ENCODE results near the gene MAP3K5. TPM values are rescaled to one million over a fixed set of nuclear protein-coding genes. Genes with fewer than 3 reads are reported as not detected.
"Not testable (repeated sequence)": the region's sequence is repeated elsewhere in the genome, so short reads cannot be mapped to it uniquely, and the experiment has no call there.

MAP3K5 gene
- total RNA-seq, 1 donor from 2014 or later = 0.09 TPM

DNA sequence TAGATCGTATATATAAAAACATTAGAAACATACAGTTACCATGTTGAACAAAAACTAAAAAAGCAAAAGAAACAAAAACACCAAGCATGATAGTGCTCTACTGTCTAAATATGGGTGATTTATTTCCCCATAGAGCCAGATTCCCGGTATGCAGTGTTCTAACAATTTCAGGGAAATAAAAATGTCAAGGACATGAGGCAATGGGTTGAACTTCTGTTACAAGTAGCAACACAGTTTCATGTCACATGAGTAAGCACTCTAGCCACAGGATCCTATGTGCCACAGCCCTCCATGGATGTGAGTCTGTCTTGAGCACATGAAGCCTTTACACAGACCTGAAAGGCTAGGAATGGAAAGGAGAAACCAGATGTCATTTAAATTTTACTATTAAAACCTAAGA is 96.0 kb downstream of the MAP3K5 start:
- TF ChIP-seq, protein P1, sequence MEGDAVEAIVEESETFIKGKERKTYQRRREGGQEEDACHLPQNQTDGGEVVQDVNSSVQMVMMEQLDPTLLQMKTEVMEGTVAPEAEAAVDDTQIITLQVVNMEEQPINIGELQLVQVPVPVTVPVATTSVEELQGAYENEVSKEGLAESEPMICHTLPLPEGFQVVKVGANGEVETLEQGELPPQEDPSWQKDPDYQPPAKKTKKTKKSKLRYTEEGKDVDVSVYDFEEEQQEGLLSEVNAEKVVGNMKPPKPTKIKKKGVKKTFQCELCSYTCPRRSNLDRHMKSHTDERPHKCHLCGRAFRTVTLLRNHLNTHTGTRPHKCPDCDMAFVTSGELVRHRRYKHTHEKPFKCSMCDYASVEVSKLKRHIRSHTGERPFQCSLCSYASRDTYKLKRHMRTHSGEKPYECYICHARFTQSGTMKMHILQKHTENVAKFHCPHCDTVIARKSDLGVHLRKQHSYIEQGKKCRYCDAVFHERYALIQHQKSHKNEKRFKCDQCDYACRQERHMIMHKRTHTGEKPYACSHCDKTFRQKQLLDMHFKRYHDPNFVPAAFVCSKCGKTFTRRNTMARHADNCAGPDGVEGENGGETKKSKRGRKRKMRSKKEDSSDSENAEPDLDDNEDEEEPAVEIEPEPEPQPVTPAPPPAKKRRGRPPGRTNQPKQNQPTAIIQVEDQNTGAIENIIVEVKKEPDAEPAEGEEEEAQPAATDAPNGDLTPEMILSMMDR (conservative IDR thresholded peaks at IDR 0.05) = no peak
- Mint-ChIP-seq H3K36me3 (ENCODE audit: low read depth) (no peaks in the 10 kb centered on the region), H3K27ac (ENCODE audit: unreplicated experiment) (peak overlapping the region; percentile 58), H3K4me1 (no peaks in the 10 kb centered on the region), H3K27me3 (ENCODE audit: low read depth) (peaks cover 8% of the 10 kb centered on the region), H3K4me3 (no peak overlapping the region), H3K9me3 (no peaks in the 10 kb centered on the region)
- DNase-seq (ENCODE audit: low read depth, low spot score) = no peak

DNA sequence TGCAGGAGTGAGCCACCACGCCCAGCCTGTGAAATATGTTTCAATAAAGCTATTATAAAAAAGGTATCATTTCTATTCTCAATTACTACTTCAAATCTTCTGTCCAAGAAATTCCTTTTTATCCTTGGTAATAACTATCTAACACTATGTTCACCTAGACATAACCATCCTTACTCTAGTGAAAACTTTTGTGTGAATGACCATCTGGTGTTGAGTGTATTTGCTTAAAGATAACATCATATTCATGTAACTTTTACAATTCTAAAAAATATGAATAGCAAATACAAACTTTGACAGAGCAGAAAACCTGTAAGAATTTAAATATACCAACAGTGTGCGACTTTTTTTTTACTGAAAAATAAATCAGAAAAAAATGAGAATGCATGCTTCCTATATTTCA is 96.9 kb downstream of the MAP3K5 start:
- Mint-ChIP-seq H3K4me3 (no peak overlapping the region), H3K27ac (ENCODE audit: unreplicated experiment) (no peak overlapping the region), H3K36me3 (ENCODE audit: low read depth) (no peaks in the 10 kb centered on the region), H3K9me3 (no peaks in the 10 kb centered on the region), H3K27me3 (ENCODE audit: low read depth) (peaks cover 4% of the 10 kb centered on the region), H3K4me1 (no peaks in the 10 kb centered on the region)
- DNase-seq (ENCODE audit: low read depth, low spot score) = no peak
- TF ChIP-seq, protein P1 (conservative IDR thresholded peaks at IDR 0.05) = no peak

DNA sequence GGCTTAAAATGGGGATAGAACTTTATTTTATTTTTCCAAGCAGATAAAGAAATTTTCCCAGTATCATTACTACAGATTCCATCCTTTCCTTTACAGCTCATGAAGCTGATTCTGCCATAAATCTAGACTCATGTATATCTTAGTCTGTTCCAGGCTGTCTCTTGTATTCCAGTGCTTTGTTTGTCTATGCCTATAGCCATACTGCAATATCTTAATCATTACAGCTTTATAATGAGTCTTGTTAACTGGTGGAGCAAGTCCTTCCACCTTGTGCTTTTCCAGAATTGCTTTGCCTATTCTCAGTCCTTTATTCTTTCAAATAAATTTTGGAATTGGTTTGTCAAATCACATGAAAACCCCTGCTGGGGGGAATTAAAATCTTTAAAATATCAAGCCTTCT is 99.2 kb downstream of the MAP3K5 start:
- H3K27ac Mint-ChIP-seq (ENCODE audit: unreplicated experiment) = no peak overlapping the region
- H3K36me3 Mint-ChIP-seq (ENCODE audit: low read depth) = no peaks in the 10 kb centered on the region
- H3K27me3 Mint-ChIP-seq (ENCODE audit: low read depth) = no peaks in the 10 kb centered on the region
- no peak for DNase-seq (ENCODE audit: low read depth, low spot score)
- no peaks in the 10 kb centered on the region for H3K4me1 Mint-ChIP-seq
- no peaks in the 10 kb centered on the region for H3K9me3 Mint-ChIP-seq
- no peak overlapping the region for H3K4me3 Mint-ChIP-seq
- TF ChIP-seq, protein P1 (conservative IDR thresholded peaks at IDR 0.05) = no peak

DNA sequence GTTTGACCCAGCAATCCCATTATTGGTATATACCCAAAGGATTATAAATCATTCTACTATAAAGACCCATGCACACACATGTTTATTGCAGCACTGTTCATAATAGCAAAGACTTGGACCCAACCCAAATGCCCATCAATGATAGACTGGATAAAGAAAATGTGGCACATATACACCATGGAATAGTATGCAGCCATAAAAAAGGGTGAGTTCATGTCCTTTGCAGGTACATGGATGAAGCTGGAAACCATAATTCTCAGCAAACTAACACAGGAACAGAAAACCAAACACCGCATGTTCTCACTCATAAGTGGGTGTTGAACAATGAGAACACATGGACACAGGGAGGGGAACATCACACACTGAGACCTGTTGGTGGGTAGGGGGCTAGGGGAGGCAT is 104.4 kb downstream of the MAP3K5 start:
- H3K4me3 Mint-ChIP-seq; H3K36me3 Mint-ChIP-seq (ENCODE audit: low read depth); DNase-seq (ENCODE audit: low read depth, low spot score); H3K27ac Mint-ChIP-seq (ENCODE audit: unreplicated experiment); H3K4me1 Mint-ChIP-seq; H3K9me3 Mint-ChIP-seq; H3K27me3 Mint-ChIP-seq (ENCODE audit: low read depth): not testable (repeated sequence)

DNA sequence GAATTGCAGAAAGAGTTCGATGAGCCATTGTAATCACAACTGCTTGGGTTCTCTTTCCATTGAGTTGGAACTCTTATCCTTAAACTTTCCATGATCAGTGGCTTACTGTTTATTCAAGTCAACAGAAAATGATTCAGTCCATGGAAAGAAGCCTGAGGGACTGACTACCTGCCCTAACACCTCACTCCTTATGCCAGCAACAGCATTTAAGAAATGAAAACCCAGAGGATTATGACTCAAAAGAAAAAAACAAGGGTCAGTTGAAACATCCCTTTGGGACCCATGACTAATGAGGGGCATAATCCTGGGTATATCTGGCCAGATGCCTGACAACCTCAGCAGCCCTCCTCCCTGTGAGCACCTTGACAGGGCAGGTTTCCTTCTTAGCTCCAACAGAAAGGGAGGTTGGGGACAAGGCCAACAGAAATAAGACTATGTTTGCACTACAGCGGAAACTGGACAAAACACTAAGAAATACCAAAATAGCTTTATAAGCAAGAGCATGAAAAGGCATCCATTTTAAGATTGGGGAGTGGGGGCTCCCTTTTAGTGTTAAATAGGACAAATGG is 106.7 kb downstream of the MAP3K5 start:
- Mint-ChIP-seq H3K27me3 (ENCODE audit: low read depth) (no peaks in the 10 kb centered on the region), H3K36me3 (ENCODE audit: low read depth) (no peaks in the 10 kb centered on the region), H3K4me1 (no peaks in the 10 kb centered on the region), H3K27ac (ENCODE audit: unreplicated experiment) (no peak overlapping the region), H3K9me3 (peaks cover 9% of the 10 kb centered on the region), H3K4me3 (no peak overlapping the region)
- TF ChIP-seq, protein P1 (conservative IDR thresholded peaks at IDR 0.05) = no peak
- DNase-seq (ENCODE audit: low read depth, low spot score) = no peak

DNA sequence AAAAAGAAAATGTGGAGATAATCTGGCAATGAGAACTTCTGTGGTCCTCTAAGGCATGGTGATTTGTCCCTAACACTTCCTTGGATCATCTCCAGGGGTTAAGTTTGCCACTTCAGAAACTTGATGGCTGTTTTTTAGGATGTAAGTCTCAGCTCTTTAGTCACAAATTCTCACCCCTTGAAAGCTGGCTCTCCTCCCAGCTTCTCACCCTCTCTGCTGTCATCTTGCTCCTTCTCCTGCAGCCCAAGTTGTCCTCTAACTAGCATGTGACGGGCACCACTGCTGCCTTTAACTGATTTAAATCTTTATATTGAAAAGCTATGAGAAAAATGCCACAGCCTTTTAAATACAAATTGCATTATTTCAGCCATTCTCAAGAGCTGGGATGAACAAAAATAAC is 107.8 kb downstream of the MAP3K5 start:
- Mint-ChIP-seq H3K9me3 (peaks cover 9% of the 10 kb centered on the region), H3K27me3 (ENCODE audit: low read depth) (no peaks in the 10 kb centered on the region), H3K27ac (ENCODE audit: unreplicated experiment) (peak overlapping the region; percentile 29), H3K4me1 (no peaks in the 10 kb centered on the region), H3K4me3 (no peak overlapping the region), H3K36me3 (ENCODE audit: low read depth) (no peaks in the 10 kb centered on the region)
- TF ChIP-seq, protein P1 (conservative IDR thresholded peaks at IDR 0.05) = no peak
- no peak for DNase-seq (ENCODE audit: low read depth, low spot score)
